Gastrocnemius medialis (tissue), 4 donors: ENCODE data around the gene HSD17B3. TPM values are rescaled to one million over a fixed set of nuclear protein-coding genes. Genes with fewer than 3 reads are reported as not detected.

Experiments
- ATAC-seq, 2 donors: fragments of 150-250 bp; one replicate each; pipeline ENCODE4 v1.9.1; 2016
- DNase-seq, 2 donors: peaks; one replicate each; pipeline ENCODE4 v3.0.0-alpha.2; 2019
- H3K27ac ChIP-seq, 4 donors: fragments of 200-600 bp; sonication (generic); 1 replicate in 1 of 4; 2 replicates in 3 of 4; pipeline ENCODE4 v1.5.1; 2016 to 2018; ENCODE audit warnings: mild to moderate bottlenecking in 2 of 4, moderate library complexity in 1 of 4
- H3K27me3 ChIP-seq, 3 donors: fragments of 200-600 bp; sonication (generic) in 2 of 3; 1 replicate in 1 of 3; 2 replicates in 2 of 3; pipeline versions ENCODE4 v1.5.1 to v1.6.0; 2016 to 2019; ENCODE audit warnings: mild to moderate bottlenecking in 1 of 3, moderate library complexity in 1 of 3
- H3K36me3 ChIP-seq, 2 donors: fragments of 200-600 bp; sonication (generic) in 1 of 2; one replicate each; pipeline ENCODE4 v1.5.1; 2017 to 2018
- H3K4me1 ChIP-seq, 2 donors: fragments of 200-600 bp; sonication (generic) in 1 of 2; one replicate each; pipeline ENCODE4 v1.5.1; 2016 to 2017; ENCODE audit warnings: mild to moderate bottlenecking in 2 of 2
- H3K4me3 ChIP-seq, 4 donors: fragments of 200-600 bp; sonication (generic) in 3 of 4; 1 replicate in 1 of 4; 2 replicates in 3 of 4; pipeline ENCODE4 v1.5.1; 2016 to 2019; ENCODE audit warnings: mild to moderate bottlenecking in 2 of 4
- H3K9me3 ChIP-seq, 3 donors: fragments of 200-600 bp; sonication (generic) in 2 of 3; 1 replicate in 1 of 3; 2 replicates in 2 of 3; pipeline ENCODE4 v1.5.1; 2016 to 2019
- CTCF ChIP-seq, 5 experiments: fragments of 450-650 bp in 3 of 5; fragments of 200-600 bp in 2 of 5; sonication (generic) in 2 of 5; IDR thresholded peaks in 4 of 5; conservative IDR thresholded peaks in 1 of 5; 1 replicate in 4 of 5; 2 replicates in 1 of 5; pipeline ENCODE4 v1.5.1; 2016 to 2019; ENCODE audit warnings: antibody characterized with exemption in 5 of 5, mild to moderate bottlenecking in 3 of 5, moderate library complexity in 3 of 5
- POLR2A ChIP-seq, 2 donors: fragments of 450-650 bp; IDR thresholded peaks; one replicate each; pipeline ENCODE4 v1.6.1; 2017; ENCODE audit warnings: antibody characterized with exemption in 2 of 2, mild to moderate bottlenecking in 2 of 2, moderate library complexity in 2 of 2
- in situ Hi-C, 4 donors: fragments of 200-750 bp; cut with MboI; loops; one replicate each; pipeline versions ENCODE4 v1.15.0 to v1.8.0; 2017; ENCODE audit warnings: low sequenced_read_pairs in 4 of 4
- intact Hi-C: fragments of 100-400 bp; cut with DNase I; formaldehyde crosslinking; loops from one replicate; pipeline ENCODE4 v1.15.1; 2023; ENCODE audit warnings: low total_unique reads
- total RNA-seq, 4 donors: library from RNA; depleted of rRNA; stranded (reverse); fragments of >200 nt; gene quantifications; one replicate each; pipeline versions ENCODE4 v1.1.0 to v1.2.3, GENCODE V29; 2016

The HSD17B3 gene
- total RNA-seq, 4 donors from 2014 or later: not detected

- intact Hi-C loops: no loop called here
- Histone ChIP-seq H3K9me3 (no peaks in the 10 kb centered on the region), H3K27me3 (no peaks in the 10 kb centered on the region), H3K4me1 (no peaks in the 10 kb centered on the region), H3K36me3 (no peaks in the 10 kb centered on the region), H3K4me3 (no peak overlapping the region), H3K27ac (no peak overlapping the region)
- DNase-seq (no peak), ATAC-seq (no peak)
- TF ChIP-seq CTCF (IDR thresholded peaks at IDR 0.05 in 4 of 5, conservative IDR thresholded peaks at IDR 0.05 in 1 of 5) (no peak), POLR2A (IDR thresholded peaks at IDR 0.05) (no peak)
- in situ Hi-C loops: no loop called here
Observed at GRCh38 chr9:96281641-96282040, 20.3 kb downstream of the HSD17B3 start.

GRCh38 chr9:96279932-96280331 lies 22.0 kb downstream of the HSD17B3 start:
- intact Hi-C loops: no loop called here
- TF ChIP-seq CTCF (IDR thresholded peaks at IDR 0.05 in 4 of 5, conservative IDR thresholded peaks at IDR 0.05 in 1 of 5) (no peak), POLR2A (IDR thresholded peaks at IDR 0.05) (no peak)
- no peak for ATAC-seq

GRCh38 chr9:96274939-96275338 lies 27.0 kb downstream of the HSD17B3 start:
- H3K9me3 ChIP-seq: peaks cover 0 to 12% (median 8%) of the 10 kb centered on the region in 3 donors
- no peaks in the 10 kb centered on the region for H3K4me1 ChIP-seq
- no peak overlapping the region for H3K4me3 ChIP-seq
- DNase-seq (no peak), ATAC-seq (no peak)
- H3K27ac ChIP-seq: no peak overlapping the region
- intact Hi-C loops: no loop called here
- in situ Hi-C loops: no loop called here
- no peaks in the 10 kb centered on the region for H3K27me3 ChIP-seq
- TF ChIP-seq CTCF (IDR thresholded peaks at IDR 0.05 in 4 of 5, conservative IDR thresholded peaks at IDR 0.05 in 1 of 5): no peak
- no peak for TF ChIP-seq POLR2A (IDR thresholded peaks at IDR 0.05)
- H3K36me3 ChIP-seq: no peaks in the 10 kb centered on the region

More at GRCh38 chr9:96279932-96280331, 22.0 kb downstream of the HSD17B3 start:
- in situ Hi-C loops: no loop called here
- H3K9me3 ChIP-seq: peaks cover 0 to 8% (median under 1%) of the 10 kb centered on the region in 3 donors
- no peak overlapping the region for H3K4me3 ChIP-seq
- no peaks in the 10 kb centered on the region for H3K27me3 ChIP-seq
- H3K27ac ChIP-seq: no peak overlapping the region
- DNase-seq: no peak
- H3K36me3 ChIP-seq: no peaks in the 10 kb centered on the region
- no peaks in the 10 kb centered on the region for H3K4me1 ChIP-seq

GRCh38 chr9:96270236-96270744 lies 31.7 kb downstream of the HSD17B3 start:
- DNase-seq: no peak
- intact Hi-C loops (no loop called here), in situ Hi-C loops (no loop called here)
- TF ChIP-seq CTCF (IDR thresholded peaks at IDR 0.05 in 4 of 5, conservative IDR thresholded peaks at IDR 0.05 in 1 of 5) (no peak), POLR2A (IDR thresholded peaks at IDR 0.05) (no peak)
- no peak for ATAC-seq
- Histone ChIP-seq H3K27me3 (no peaks in the 10 kb centered on the region), H3K36me3 (no peaks in the 10 kb centered on the region), H3K4me1 (no peaks in the 10 kb centered on the region), H3K4me3 (no peak overlapping the region), H3K27ac (no peak overlapping the region), H3K9me3 (peaks cover 0 to 8% (median 8%) of the 10 kb centered on the region in 3 donors)

- peaks cover 0 to 1% (median 0%) of the 10 kb centered on the region in 3 donors for H3K9me3 ChIP-seq
- intact Hi-C loops (no loop called here), in situ Hi-C loops (no loop called here)
- no peaks in the 10 kb centered on the region for H3K36me3 ChIP-seq
- no peak overlapping the region for H3K4me3 ChIP-seq
- DNase-seq (no peak), ATAC-seq (no peak)
- H3K27me3 ChIP-seq: no peaks in the 10 kb centered on the region
- no peak overlapping the region for H3K27ac ChIP-seq
- H3K4me1 ChIP-seq: no peaks in the 10 kb centered on the region
- TF ChIP-seq POLR2A (IDR thresholded peaks at IDR 0.05) (no peak), CTCF (IDR thresholded peaks at IDR 0.05 in 4 of 5, conservative IDR thresholded peaks at IDR 0.05 in 1 of 5) (no peak)
Observed at GRCh38 chr9:96258967-96259366, 43.0 kb downstream of the HSD17B3 start.
